PFSK-1 (cell line): ENCODE results near the gene SMCO3.

Experiments
- FOXP2 ChIP-seq: optimal IDR thresholded peaks from 2 replicates; pipeline ENCODE3; 2011; ENCODE audit warnings: borderline replicate concordance, control low read depth, inconsistent platforms; ENCODE audit not compliant: insufficient read depth; ENCODE audit errors: extremely low read length, extremely low read depth
- TAF1 ChIP-seq: IDR thresholded peaks from 2 replicates; pipeline ENCODE4 v1.6.1; 2012; ENCODE audit warnings: low read length, control low read depth, borderline replicate concordance; ENCODE audit not compliant: insufficient read depth

GRCh38 chr12:14773685-14774073 is 40.3 kb downstream of the SMCO3 start:
- TF ChIP-seq TAF1, result no peak
- no peak for TF ChIP-seq FOXP2
